GM19468 (cell line): ENCODE measurements around the gene MUC3A.

Source experiments
- ATAC-seq: cut with Tn5 transposase; IDR thresholded peaks from one replicate; pipeline ENCODE4 v1.9.1; 2021; ENCODE audit warnings: mild to moderate bottlenecking, moderate library complexity, moderate number of reproducible peaks; ENCODE audit not compliant: unreplicated experiment; ENCODE audit errors: extremely low read depth

Gene MUC3A

DNA sequence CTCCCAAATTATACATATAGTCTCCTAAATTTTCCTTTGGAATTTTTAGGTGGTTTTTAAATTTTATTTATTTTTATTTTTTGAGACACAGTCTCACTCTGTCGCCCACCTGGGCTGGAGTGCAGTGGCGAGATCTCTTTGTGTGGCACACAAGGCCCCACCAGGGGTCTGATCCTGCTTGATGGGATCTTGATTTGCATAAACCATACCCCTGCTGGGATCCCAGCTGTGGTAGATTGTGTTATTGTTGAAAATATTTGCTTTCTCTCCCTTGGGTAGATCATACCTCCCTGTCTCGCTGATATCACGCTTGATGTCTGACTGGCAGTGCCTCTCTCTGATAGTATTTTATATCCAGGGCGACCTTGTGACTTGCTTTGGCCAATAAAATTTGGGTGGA lies 5.6 kb upstream of the MUC3A start:
- no peak for ATAC-seq

DNA sequence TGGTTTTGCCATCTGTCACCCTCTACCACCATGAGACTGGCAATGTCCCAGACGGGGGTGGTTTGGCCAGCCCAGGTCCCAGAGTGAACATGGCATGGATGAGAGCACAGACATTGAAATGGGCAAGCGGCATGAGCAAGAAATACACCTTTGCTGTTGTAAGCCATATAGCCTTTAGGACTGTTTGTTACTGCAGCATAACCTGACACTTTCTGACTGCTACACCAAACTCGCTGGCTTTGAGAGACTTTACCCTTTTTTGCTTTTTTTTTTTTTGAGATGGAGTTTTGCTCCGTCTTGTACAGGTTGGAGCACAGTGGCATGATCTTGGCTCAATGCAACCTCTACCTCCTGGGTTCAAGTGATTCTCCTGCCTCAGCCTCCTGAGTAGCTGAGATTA lies 5.2 kb upstream of the MUC3A start:
- ATAC-seq = no peak

DNA sequence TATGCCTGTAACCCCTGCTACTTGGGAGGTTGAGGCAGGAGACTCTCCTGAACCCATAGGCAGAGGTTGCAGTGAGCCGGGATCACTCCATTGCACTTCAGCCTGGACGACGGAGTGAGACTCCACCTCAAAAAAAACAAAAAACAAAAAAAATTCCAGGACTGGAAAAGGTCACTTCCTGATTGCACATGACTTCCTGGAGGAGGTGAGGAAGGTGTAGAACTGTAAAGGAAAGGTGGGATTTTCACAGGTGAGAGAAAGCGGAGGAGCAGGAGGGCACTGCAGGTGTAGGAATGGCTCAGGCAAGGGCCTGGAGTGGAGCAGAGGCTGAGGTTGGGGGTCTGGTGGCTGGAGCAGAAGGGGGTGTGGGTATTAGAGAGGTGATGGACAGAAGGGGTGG lies 3.2 kb upstream of the MUC3A start:
- no peak for ATAC-seq

DNA sequence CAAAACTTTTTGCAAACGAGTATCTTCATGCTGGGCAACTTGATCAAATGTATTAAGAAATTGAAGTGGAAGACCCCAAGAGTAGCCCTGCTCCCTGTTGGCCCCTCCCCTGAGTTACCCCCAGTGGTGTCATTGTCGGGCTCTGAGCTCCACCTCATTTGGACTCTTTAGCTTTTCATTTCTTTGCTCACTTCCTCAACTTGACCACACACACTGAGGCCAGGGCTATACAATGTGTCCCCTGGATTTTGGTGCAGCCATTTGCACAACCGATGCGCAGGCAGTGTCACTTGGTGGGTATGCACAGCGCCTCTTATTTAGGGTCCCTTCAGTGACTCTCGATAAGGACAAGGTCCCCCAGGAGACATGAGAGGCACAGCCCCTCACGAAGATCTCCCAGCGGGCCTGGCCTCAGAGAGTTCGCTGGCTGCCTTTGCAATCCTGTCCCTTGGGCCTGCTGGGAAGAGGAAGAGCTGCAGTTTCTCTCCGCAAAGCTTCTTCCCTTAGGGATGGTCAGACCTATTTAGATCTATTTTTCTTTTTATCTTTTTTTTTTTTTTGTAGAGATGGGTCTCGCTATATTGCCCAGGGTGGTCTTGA lies 2.5 kb upstream of the MUC3A start:
- ATAC-seq = no peak

DNA sequence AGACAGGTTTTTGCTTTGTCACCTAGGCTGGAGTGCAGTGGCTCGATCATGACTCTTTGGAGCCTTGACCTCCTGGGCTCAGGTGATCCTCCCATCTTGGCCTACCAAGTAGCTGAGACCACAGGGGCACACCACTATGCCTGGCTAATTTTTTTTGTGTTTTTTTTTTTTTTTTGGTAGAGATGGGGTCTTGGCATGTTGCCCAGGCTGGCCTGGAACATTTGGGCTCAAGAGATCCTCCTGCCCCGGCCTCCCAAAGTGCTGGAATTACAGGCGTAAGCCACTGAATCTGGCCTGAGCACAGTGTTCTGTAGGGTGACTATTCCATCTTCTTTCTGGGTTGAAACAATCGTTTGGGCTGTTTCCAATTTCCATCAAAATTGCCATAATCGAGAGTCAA lies 1.5 kb upstream of the MUC3A start:
- no peak for ATAC-seq

DNA sequence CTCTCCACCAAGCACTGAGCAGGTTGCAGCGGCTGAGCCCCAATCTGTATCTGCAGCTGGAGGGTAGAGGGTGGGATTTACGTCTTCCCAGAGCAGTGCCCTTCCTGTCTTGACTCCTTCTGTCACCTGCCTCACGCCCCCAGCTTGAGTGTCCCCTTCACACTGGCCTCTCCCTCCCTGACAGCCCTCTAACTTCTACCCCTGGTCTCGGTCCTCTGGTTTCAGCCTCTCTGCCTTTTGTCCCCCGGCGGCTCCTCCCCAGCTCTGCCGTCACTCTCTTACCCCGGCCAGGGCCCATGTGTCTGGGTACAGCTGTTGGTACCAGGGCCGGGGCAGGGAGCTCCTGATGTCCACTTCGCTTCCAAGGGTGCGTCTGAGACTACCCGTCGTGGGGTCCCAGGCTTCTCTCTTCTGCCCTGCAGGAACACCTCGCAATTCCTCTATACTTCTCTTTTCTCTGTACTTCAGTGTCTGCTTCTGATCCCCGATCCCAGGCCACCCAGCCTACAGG lies 654 bp downstream of the MUC3A start:
- no peak for ATAC-seq

DNA sequence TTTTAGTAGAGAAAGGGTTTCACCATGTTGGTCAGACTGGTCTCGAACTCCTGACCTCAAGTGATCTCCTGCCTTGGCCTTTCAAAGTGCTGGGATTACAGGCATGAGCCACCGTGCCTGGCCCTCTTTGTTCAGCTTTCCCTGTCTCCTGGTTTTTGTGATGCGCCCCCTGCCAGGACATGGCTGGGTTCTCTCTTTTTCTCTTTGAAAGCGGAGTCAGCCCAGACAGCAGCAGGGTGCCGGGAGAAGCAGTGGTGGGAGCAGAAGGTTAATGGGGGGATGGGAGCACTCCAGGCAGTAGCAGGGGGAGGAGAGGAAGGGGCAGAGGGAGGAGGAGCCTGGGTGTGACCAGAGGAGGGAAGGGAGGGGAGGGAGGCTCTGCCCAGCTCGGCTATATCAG lies 1.8 kb downstream of the MUC3A start:
- no peak for ATAC-seq

DNA sequence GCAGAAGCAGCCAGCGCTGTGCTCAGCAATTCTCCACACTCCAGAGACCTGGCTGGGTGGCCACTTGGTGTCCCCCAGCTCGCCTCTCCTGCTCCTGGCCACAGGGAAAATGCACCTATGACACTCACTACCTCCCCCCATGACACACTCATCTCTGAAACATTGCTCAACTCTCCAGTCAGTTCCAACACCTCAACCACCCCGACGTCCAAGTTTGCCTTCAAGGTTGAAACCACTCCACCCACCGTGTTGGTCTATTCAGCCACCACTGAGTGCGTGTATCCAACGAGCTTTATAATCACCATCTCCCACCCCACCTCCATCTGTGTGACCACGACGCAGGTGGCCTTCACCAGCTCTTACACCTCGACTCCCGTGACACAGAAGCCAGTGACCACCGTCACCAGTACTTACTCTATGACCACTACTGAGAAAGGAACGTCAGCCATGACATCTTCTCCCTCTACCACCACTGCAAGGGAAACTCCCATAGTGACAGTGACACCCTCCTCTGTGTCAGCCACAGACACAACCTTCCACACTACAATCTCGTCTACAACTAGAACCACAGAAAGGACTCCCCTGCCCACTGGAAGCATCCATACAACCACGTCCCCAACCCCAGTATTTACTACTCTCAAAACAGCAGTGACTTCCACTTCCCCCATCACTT lies 2.7 kb downstream of the MUC3A start:
- ATAC-seq = no peak

DNA sequence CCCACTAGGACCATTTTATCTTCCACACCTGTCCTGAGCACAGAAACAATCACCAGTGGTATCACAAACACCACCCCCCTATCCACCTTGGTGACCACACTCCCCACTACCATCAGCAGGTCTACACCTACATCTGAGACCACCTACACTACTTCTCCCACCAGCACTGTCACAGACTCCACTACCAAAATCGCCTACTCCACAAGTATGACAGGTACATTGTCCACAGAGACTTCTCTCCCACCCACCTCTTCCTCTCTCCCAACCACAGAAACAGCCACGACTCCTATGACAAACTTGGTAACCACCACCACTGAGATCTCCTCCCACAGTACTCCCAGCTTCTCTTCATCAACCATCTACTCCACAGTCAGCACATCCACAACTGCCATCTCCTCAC lies 3.3 kb downstream of the MUC3A start:
- no peak for ATAC-seq

DNA sequence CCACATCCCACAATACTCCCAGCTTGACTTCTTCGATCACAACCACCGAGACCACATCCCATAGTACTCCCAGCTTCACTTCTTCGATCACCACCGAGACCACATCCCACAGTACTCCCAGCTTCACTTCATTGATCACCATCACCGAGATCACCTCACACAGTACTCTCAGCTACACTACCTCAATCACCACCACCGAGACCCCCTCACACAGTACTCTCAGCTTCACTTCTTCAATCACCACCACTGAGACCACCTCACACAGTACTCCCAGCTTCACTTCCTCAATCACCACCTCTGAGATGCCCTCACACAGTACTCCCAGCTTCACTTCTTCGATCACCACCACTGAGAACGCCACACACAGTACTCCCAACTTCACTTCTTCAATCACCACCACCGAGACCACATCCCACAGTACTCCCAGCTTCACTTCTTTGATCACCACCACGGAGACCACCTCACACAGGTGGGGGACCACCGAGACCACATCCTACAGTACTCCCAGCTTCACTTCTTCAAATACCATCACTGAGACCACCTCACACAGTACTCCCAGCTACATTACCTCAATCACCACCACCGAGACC lies 8.6 kb downstream of the MUC3A start:
- no peak for ATAC-seq

DNA sequence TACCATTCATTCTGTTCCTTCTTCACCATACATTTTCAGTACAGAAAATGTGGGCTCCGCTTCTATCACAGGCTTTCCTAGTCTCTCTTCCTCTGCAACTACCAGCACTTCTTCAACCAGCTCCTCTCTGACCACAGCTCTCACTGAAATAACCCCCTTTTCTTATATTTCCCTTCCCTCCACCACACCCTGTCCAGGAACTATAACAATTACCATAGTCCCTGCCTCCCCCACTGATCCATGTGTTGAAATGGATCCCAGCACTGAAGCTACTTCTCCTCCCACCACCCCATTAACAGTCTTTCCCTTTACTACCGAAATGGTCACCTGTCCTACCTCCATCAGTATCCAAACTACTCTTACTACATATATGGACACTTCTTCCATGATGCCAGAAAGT lies 10.6 kb downstream of the MUC3A start:
- no peak for ATAC-seq

DNA sequence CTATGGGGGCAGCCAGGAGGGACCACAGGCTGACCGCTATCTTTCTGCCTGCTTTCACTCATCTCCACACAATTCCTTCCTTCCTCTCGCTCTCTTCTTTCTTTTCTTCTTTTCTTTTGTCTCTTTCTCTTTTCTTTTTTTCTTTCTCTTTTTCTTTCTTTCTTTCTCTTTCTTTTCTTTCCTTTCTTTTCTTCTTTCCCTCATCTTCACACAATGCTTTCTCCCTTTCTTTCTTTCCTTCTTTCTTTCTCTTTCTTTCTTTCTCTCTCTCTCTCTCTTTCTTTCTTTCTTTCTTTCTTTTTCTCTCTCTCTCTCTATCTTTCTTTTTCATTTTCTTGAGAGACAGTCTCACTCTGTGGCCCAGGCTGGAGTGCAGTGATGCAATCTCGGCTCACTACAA lies 13.2 kb downstream of the MUC3A start:
- no peak for ATAC-seq

DNA sequence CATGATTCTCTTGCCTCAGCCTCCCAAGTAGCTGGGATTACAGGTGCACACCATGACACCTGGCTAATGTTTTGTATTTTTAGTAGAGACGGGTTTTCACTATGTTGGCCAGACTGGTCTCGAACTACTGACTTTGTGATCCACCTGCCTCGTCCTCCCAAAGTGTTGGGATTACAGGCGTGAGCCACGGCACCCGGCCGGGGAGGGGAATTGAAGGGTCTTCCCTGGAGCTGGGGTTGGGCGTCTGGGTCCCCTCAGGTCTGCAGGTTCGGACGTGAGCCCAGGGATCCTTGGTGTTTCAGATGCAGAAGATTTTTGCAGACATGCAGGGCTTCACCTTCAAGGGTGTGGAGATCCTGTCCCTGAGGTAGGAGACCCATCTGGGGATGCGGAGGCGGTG lies 14.1 kb downstream of the MUC3A start:
- no peak for ATAC-seq

DNA sequence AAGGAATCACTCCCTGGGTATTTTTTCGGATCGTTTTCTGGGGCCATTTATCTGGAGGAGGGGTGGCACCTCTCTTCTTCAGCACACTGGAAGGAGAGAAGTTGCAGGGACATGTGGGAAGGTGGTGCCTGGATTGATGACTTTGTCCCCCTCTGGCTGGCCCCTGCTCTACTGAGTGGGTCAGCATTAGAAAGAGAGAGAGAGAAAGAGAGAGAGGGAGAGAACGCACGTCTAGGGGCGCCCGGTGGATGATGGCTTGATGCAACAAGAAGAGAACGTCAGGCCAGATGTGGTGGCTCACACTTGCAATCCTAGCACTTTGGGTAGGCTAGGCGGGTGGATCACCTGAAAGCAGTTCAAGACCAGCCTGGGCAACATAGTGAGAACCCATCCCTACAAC lies 14.5 kb downstream of the MUC3A start:
- no peak for ATAC-seq

DNA sequence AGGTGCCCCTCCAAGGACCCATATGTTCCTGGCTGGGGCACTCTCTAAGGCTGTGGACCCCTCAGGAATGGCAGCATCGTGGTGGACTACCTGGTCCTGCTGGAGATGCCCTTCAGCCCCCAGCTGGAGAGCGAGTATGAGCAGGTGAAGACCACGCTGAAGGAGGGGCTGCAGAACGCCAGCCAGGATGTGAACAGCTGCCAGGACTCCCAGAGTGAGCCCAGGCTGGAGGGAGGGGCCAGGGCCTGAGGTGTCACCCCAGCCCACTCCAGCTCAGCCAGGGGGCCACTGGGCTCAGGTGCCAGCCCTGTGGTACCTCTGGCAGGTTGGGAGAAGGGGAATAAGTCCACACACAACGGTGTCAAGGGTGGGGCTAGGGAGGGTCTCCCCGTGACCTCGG lies 15.3 kb downstream of the MUC3A start:
- ATAC-seq = no peak

DNA sequence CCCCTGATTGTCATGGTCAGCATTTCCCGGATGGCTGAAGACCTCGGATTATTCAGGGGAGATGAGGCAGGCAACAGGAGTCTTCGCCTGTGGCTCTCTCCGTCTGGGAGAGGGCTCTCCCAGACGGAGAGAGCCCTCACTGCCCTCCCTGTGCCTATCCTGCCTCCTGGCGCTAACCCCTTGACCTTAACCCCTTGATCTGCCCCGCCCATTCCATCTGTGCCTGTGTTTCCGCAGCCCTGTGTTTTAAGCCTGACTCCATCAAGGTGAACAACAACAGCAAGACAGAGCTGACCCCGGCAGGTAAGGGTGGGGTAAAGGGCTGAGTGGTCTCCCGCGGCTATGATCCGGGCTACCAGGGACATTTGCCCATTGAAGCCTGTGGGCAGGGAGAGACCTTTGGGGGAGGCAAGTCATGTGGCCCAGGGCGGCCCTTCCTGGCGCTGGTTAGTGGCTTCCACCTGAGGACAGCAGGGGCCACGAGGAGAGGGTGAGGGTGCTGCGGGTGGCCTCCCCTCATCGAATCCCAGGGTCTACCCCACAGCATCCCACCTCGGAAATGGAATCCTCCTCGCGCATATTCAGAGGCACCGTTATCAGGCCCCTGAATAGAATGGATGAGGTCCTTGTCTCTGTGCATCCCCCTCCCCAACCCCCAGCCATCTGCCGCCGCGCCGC lies 15.8 kb downstream of the MUC3A start:
- ATAC-seq = no peak

DNA sequence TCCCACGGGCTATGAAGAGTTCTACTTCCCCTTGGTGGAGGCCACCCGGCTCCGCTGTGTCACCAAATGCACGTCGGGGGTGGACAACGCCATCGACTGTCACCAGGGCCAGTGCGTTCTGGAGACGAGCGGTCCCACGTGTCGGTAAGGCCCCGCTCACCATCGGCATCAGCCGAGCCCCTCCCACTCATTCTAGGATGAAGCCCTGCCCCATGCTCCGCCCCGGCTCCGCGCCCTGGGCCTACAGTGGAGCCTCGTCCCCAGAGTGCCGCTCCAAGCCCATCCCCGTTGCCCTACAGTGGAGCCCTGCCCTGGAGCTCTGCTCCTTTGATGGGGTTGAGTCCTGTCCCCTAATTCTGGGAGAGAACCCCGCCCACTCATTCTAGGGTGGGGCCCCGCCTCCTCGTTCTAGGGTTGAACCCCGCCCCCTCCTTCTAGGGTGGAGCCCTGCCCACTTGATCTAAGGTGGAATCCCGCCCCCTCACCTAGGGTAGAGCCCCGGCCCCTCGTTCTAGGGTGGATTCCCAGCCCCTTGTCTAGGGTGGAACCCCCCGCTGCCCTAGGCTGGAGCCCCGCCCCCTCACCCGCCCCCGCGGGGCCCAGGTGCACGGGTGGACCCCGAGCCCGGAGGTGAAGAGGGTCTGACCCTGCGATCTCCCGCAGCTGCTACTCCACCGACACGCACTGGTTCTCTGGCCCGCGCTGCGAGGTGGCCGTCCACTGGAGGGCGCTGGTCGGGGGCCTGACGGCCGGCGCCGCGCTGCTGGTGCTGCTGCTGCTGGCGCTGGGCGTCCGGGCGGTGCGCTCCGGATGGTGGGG lies 16.6 kb downstream of the MUC3A start:
- no peak for ATAC-seq

DNA sequence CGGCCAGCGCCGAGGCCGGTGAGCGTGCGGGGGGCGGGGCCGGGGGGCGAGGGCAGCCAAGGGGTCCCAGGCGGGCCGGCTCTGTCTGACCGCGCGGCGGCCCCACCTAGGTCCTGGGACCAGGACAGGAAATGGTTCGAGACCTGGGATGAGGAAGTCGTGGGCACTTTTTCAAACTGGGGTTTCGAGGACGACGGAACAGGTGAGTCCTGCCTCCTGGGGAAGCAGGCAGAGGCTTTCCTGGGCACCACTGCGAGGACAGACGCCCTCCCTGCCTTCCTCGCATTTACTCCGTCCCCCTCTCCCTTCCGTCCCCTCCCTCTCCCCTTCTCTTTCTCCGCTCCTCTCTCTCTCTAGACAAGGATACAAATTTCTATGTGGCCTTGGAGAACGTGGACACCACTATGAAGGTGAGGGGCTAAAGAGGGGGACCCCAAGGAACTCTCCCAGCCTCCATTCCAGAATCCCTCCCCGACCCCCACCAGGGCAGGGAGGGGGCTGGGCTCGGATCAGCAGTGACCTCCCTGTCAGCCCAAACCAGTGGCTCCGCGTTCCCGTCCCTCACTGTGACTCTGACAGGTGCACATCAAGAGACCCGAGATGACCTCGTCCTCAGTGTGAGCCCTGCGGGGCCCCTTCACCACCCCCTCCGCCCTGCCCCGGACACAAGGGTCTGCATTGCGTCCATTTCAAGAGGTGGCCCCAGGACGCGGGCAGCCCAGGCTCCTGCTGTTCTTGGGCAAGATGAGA lies 17.4 kb downstream of the MUC3A start:
- no peak for ATAC-seq

DNA sequence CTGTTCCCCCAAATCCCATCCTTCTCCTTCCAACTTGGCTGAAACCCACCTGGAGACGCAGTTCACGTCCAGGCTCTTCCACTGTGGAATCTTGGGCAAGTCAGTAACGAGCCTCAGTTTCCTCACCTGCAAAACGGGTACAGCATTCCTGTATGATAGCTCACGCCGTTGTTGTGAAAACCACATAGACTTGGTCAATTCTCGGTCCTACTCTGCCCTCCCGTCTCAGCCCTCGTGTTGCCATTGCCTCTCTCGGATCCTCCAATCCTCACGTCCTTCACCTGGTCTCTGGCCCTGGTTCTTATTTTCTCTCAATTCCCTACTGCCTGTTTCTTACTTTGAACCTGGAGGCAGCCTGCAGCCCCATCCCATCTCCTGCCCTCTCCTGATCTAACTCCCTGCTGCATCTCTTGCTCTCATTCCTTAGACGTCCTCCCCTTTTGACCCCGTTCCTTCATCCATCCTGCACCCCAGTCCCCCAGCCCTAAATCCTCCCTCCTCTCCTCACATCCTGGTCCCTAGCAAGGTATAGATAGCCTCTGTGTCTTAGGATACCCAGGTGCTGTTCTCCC lies 18.0 kb downstream of the MUC3A start:
- no peak for ATAC-seq
